NCI-H2227 (cell line): ENCODE measurements around the gene RRP7A.
"Not testable (repeated sequence)": the region's sequence is repeated elsewhere in the genome, so short reads cannot be mapped to it uniquely, and the experiment has no call there.

Source experiments
- DNase-seq: peaks from one replicate; lab custom pipeline; 2025; ENCODE audit not compliant: unreplicated experiment; lab: John Stamatoyannopoulos, UW

Gene RRP7A

DNA sequence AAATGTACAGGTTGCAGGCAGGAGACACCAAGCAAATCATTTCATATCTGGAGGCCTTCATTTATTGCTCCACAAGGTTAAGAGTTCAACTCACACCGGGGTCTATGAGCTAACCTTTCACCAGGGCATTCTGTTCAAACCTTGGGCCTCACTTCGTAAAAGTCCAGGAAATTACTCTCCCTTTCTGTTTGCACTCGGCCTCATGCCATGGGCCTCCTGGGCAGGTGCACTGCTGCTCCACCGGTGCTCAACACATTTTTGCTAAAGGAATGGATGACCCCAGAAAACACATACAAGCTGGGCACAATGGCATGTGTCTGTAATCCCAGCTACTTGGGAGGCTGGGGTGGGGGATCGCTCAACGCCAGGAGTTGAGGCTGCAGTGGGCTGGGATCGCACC is 16.6 kb upstream of the RRP7A start:
- no peak for DNase-seq

DNA sequence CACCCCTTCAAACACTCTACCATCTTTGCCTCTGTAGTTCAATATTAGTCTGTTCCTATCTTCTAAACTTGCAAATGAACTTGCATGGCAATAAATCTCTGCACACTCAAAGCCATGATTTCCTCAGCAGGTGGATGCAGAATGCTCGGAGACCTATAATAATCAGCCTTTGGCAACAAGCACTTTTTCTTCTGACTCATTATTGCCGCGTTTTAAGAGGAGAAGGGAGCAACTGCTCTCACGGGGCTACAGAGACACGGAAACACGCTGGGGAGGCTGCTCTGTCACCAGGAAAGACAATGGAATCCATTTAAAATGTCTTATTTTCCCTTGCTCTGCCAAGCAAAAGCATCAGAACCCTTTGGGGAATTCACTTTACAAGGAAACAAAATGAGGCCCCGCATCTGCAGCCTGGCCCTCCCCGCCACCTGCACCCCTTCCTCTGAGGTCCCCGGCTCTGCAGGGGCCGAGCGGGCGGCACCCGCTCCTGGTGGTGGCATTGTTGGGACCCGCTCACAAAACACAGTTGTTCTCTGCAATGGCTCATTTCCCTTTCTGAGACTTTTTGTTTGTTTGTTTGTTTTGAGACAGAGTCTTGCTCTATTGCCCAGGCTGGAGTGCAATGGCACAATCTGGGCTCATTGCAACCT is 15.6 kb upstream of the RRP7A start:
- peak; percentile 60 for DNase-seq

DNA sequence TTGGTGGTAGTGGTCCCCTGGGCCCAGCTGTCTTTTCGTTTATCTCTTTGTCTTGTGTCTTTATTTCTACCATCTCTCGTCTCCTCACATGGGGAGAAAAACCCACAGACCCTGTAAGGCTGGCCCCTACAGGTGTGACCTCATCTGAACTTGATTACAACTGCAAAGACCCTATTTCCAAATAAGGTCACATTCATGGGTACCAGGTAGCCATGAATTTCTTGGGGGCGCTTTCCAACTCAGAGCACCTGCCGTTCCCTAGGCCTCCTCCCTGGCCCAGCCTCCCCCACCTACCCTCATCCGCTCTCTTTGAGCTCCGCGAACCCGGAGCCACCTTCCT is 14.0 kb upstream of the RRP7A start:
- no peak for DNase-seq

DNA sequence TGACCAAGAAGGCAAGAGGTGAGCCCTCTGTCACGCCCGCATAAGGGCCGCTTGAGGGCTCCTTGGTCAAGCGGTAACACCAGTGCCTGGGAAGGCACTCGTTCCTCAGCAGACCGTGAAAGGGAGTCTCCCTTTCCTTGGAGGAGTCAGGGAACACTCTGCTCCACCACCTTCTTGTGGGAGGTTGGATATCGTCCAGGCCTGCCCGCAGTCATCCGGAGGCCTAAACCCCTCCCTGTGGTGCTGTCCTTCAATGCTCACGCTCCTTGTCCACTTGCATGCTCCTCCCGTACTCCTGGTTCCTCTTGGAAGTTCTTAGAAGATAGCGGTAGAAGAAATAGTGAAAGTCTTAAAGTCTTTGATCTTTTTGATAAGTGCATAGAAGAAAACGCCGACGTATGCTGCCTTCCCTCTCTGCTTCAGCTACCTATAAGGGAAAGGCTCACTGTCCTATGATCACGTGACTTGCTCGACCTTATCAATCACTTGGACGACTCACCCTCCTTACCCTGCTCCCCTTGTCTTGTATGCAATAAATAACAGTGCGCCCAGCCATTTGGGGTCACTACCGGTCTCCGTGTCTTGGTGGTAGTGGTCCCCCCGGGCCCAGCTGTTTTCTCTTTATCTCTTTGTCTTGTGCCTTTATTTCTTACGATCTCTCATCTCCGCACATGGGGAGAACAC is 11.9 kb upstream of the RRP7A start:
- DNase-seq, result not testable (repeated sequence)

DNA sequence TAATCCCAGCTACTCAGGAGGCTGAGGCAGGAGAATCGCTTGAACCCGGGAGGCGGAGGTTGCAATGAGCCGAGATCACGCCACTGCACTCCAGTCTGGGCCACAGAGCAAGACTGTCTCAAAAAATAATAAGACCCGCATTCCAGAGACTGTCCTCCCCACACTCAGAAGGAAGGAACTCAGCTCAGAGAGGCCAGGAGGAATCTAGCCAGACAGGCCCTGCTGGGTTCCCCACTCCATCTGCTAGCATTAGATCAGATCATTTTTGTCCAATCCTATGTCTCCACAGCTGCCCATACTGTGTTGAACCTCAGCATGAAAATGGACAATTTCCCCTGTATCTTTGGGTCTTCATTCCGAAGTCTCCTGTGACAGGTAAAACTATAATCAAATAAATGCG is 9.8 kb upstream of the RRP7A start:
- DNase-seq, result not testable (repeated sequence)

DNA sequence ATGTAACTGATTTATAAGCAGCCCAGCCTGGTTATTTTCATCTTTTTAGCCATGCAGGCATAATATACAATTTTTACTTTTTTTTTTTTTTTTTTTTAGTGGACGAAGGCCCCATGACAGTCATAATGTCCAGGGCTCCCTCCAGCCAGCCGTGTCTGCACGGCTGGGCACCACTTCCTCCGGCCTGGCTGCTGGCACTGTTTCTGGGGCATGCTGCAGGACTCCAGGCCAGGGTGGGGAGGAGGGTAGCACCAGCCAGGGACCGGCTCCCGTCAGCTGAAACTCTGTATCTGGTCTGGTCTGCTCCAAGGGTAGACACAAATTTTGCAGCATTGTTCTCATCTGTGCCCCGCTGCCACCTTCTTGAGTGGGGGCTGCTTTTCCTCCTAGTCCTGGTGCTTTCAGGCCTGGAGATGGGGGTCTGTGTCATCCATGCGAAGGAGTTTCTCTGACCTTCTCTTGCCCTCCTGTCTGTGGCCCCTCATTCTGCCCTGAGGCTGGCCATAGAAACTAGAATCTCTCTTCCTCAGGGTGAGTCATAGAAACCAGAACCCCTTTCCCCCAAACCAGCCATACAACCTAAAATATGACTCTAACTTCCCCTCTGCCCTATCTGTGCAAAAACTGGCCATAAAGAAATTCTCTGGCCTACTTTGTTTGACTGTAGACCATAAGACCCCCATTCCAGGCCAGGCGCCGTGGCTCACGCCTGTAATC is 9.2 kb upstream of the RRP7A start:
- DNase-seq, result no peak

DNA sequence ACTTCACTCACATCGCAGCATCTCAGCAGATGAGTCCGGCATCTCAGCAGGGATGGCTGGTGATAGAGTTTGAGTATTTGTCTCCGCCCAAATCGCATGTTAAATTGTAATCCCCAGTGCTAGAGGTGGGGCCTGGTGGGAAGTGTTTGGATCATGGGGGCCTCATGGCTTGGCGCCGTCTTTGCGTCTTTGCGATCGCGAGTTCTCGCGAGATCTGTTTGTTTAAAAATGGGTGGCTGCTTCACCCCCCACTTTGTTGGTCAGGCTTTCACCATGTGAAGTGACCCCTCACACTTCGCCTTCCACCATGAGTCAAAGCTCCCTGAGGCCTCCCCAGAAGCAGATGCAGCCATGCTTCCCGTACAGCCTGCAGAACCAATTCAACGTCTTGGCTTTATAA is 3.0 kb upstream of the RRP7A start:
- no peak for DNase-seq

DNA sequence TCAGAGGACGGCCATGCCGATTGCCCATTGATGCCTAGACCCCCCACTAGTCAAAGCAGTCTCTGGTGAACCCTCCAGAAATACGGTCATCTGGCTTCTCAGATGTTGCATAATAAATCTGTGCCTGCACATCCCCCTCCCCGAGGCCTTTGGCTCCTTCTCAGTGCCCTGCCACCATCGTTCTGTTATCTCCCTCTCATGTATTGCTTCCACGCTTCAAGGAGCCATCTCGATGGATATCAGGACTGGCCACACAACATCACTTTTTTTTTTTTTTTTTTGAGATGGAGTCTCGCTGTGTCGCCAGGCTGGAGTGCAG is 1.6 kb upstream of the RRP7A start:
- no peak for DNase-seq

DNA sequence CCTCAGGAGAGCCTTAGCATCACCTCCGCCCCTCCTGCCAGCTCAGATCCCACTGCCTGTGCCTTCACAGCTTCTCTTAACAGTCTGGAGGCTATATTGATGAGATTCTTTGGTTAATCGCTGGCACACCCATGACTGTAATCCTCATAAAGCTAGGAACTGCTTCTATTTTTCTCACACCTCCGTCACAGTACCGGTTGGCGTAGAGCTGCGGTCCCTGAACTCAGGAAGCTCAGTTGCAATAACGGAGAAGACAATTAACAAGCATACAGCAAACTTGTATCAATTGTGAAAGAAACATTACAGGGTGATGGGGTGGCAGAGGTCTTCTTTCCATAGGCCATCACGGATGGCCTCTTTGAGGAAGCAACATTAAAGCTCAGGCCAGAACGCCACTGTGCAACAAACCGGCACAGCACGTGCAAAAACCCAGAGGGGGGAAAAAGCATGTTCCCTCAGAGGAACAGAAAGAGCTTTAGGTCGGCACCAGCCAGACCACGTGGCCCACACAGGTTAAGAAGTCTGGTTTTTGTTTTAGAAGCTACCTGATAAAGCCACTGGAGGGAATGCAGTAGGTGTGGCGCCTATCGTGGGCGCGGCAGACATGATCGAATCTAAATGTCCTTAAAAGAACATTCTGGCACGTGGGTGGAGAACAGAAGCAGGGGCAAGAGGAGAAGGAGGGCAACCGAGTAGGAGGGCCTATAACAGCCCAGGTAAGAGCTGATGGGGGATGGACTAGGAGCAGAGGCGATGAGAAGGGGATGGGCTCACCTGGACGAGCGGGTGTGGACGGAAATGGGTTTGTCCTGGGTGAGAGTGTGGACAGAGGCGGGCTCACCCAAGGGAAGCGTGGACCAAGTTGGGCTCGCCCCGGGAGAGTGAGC is 715 bp downstream of the RRP7A start:
- DNase-seq, result not testable (repeated sequence)

DNA sequence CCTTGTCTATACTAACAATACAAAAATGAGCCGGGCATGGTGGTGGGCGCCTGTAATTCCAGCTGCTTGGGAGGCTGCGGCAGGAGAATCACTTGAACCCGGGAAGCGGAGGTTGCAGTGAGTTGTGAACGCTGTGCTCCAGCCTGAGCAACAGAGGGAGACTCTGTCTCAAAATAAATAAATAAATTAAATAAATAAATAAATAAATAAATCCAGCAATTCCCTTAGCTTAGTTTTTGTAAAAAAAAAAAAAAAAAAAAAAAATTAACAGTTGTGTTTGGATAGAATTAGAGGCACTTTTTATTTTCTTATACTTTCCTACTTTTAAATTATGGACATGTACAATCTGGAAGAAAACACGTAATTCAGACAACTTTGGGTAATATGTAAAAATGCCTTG is 2.5 kb downstream of the RRP7A start:
- not testable (repeated sequence) for DNase-seq

DNA sequence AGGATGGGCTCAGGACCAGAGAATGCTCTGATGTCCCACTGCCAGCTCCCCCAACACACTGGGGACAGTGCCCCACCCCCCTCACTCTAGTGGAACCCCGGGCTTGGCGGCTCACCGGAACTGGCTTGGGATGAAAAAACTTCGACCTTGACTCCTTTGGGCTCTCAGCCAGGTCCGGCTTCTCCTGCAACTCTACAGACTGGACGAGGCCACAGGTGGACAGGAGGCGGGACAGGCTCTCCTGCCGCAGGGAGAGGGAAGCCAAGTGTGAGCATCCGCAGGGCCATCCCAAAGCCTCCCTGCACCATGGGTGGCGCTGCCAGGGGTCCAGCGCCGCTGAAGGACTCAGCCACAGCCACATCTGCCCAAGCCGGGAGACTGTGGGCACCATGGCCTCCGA is 3.7 kb downstream of the RRP7A start:
- no peak for DNase-seq

DNA sequence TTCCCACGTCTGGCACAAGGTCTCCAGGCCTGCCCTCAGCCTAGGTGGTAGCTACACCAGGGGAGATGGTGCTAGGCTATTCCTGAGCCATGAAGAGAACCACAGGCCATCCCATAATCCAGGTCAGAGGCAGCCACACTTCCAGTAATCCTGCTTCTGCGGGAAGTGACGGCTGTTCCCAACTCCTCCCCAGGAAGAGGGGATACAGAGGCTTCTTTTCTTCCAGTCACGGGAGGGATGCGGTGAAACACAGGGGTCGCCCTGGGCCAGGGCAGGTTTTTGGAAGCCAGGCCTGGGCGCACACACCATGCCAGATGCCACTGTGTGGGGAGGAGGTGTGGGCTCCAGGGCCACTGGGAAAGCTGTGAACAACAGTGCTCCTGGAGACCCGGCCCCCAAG is 4.3 kb downstream of the RRP7A start:
- DNase-seq, result not testable (repeated sequence)

DNA sequence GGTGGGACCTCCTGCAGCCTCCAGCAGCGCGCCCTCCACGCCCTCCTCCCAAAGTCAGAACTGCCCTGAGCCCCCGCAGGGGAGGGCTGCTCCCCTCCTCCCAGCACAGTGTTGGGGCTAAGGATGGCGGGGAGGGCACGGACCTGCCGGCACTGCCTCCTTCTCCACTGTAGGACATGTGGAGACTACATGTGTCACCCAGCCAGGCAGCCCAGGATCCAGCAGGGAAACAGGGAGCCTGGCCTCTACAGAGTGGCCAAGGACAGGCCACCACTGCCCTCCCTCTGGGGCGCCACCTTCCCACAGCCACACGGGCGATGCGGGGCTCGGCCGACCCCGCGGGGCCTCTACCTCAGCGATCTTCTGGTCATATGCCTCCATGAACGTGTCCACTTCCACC is 5.3 kb downstream of the RRP7A start:
- DNase-seq, result not testable (repeated sequence)

DNA sequence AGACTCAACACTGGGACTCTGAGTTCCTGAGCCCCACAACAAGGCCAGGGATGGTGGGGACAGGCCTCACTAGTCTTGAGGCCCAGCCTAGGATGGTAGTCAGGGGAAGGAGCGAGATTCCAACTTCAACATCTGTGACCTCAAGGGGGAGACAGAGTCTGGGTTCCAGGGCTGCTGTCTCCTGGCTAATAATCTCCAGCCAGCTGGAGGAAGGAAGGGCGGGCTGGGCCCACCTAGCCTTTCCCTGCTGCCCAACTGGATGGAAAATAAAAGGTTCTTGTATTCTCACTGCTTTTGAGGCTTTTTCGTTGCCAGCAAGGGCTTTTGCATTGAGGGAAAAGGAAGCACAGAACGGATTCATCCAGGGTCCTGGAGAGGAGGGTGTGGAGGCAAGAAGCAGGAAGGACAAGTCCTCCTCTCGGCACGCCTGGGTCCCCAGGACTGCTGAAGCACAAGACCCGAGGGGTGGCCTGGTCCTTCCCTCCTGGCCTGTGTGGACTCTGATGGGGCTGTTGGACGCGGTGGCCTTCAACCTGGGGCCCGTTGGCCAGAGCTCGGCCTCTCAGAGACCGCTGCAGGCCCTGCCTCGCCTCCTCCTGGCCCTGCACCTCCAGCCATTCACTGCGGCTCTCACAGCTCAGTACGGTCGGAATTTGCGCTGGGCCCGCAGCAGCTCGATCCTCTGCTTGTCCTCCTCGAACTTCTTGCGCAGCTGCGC is 7.2 kb downstream of the RRP7A start:
- DNase-seq, result peak; percentile 70

DNA sequence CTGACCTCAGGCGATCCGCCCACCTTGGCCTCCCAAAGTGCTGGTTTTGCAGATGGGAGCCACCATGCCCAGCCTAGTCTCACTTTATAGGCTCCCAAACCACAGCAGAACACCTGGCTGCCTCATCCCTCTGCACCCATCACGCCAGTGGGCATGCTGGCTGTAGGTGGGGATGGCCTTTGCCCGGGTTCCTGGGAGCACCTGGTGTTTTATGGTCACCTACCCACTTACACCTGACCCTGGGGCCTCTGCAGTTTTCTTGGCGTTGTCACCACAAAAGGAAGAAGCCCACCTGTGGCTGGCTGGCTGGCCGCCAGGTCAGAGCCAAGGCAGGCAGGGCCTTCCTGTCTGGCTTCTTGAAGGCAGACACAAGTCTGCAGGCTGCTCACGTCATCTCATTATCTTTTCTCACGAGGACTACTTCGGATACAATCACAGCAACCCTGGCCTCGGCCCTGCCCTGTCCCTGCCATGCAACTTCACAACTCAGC is 8.2 kb downstream of the RRP7A start:
- DNase-seq, result peak; percentile 80

DNA sequence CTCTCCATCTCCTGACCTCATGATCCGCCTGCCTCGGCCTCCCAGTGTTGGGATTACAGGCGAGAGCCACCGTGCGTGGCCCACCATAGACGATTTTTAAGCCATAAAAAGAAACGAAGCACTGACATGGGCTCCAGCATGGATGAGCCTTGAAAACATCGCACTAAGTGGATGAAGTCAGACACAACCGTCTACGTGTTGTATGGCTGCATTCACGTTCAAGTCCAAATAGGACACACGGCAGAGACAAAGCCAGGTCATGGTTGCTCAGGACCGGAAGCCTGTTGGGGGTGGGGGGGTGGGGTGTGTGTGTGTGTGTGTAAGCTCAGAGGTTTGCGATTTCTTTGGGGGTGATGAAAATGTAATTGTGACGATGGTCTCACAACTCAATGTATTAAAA is 10.0 kb downstream of the RRP7A start:
- DNase-seq, result no peak

DNA sequence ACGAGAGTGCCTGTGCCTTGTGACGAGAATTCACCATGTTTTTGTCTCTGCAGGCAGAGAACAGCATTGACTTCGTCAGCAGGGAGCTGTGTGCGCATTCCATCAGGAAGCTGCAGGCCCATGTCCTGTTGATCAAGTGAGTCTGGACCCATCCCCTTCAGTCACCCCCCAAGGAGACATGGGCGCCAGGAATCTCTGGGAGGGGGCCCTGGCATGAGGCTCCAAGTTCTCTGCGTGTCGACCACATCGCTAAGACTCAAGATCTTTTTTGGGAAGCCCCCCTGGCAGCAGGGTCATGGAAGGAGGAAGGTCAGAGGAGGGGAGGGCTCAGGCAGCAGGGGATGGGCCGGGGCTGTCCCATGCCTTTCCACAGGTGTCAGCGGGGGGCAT is 10.6 kb downstream of the RRP7A start:
- DNase-seq, result not testable (repeated sequence)

DNA sequence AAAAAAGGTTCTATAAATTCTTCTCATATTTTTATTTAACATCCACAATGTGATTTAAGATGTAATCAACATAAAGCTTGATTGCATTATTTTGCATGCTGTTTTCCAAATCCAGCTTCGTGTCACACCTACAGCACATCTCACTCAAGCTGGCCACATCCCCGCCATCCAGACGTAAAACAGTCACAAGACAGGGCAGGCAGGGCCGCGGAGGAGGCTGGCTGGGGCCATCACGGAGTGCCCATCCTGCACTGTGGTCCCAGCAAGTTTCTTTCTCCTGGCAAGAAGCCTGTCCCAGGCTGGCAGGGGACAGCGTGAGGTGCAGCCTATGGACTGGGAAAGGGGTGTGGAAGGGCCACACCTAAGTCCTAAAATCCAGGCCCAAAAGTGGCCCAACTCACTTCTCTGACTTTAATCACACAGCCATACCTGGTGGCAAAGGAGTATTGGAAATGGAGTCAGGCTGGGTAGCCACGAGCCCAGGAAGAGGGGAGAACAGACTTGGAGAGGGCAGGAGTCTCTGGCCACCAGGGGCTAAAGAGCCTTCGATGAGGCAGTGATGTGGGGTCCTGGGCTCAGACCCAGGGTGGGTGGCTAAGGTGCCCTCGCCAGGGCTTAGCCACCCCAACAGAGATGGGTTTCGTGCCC is 11.1 kb downstream of the RRP7A start:
- not testable (repeated sequence) for DNase-seq

DNA sequence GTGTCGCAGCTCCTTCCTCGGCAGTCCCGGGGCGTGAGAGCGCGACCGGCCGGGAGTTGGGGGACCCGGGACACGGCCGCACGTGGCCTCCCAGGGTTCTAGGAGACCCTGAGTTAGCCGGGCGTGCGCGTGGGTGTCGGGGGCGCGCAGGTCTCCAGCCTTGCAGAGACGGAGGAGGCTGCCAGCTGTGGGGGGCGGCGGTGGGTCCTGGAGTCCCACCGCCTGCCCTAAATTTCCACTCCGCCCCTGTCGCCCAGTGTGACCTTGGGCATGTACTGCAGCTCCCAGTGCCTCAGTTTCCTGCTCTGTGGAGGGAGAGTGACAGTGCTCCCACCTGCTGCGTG is 18.8 kb downstream of the RRP7A start:
- no peak for DNase-seq

DNA sequence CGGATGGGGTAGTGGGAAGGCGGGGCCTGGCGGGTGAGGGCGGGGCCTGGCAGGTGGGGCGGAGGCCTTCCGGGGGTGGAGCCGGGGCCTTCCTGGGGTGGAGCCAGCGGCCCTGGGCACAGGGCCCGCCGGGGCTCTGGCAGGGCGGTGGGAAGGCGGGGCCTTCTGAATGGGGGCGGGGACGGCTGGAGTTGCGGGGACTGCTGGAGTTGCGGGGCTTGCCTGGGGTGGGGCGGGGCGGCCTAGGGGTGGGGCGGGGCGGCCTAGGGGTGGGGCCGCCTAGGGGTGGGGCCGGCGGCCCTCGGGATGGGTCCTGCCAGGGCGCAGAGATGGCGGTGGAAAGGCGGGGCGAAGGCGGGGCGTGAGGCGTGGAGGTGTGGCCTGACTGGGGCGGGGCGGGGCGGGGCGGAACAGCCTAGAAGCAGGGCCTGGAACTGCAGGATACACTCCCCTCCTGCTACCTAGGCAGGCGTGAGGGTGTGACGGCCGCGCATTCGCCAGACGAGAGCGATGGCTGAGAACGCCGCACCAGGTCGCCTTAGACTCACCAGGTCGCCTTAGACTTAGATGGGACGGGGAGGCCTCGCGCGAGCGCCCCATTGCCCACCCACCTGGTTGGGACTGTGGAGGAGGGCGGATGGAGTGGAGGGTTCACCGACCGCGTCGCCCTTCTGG is 19.3 kb downstream of the RRP7A start:
- DNase-seq, result no peak
